GM11168 (cell line): ENCODE measurements around the gene ARID4B.
"Not testable (repeated sequence)": the region's sequence is repeated elsewhere in the genome, so short reads cannot be mapped to it uniquely, and the experiment has no call there.

Experiments used
- in situ Hi-C: fragments of 300-500 bp; cut with MboI; formaldehyde crosslinking; loops from one replicate; pipeline ENCODE4 v1.12.0; 2022; ENCODE audit warnings: low sequenced_read_pairs; ENCODE audit not compliant: unreplicated experiment

ARID4B gene

GRCh38 chr1:235329139-235329902 is 1.3 kb upstream of the ARID4B start:
- in situ Hi-C loops = no loop called here

GRCh38 chr1:235328271-235329138 is 526 bp upstream of the ARID4B start, which contains the start of gene GGPS1:
GGPS1 (plus strand) TSS chr1:235328570; CDS start chr1:235335265, 6,695 bp downstream.
- in situ Hi-C loops = no loop called here

GRCh38 chr1:235326719-235327558 is 1.0 kb downstream of the ARID4B start:
- in situ Hi-C loops = no loop called here

GRCh38 chr1:235325854-235326253 is 2.1 kb downstream of the ARID4B start:
- in situ Hi-C loops = no loop called here

- in situ Hi-C loops = no loop called here
Observed at GRCh38 chr1:235325139-235325538, 2.8 kb downstream of the ARID4B start.

- in situ Hi-C loops = no loop called here
Observed at GRCh38 chr1:235324296-235324695, 3.7 kb downstream of the ARID4B start.

GRCh38 chr1:235320521-235321179 is 7.3 kb downstream of the ARID4B start:
- in situ Hi-C loops = no loop called here

GRCh38 chr1:235319255-235319654 is 8.7 kb downstream of the ARID4B start:
- in situ Hi-C loops = no loop called here

- in situ Hi-C loops = no loop called here
Observed at GRCh38 chr1:235317168-235317567, 10.8 kb downstream of the ARID4B start.

- in situ Hi-C loops = no loop called here
Observed at GRCh38 chr1:235315735-235316134, 12.2 kb downstream of the ARID4B start.

- in situ Hi-C loops = no loop called here
Observed at GRCh38 chr1:235315173-235315572, 12.8 kb downstream of the ARID4B start.

GRCh38 chr1:235313931-235314678 is 13.9 kb downstream of the ARID4B start:
- in situ Hi-C loops = no loop called here

GRCh38 chr1:235313262-235313661 is 14.7 kb downstream of the ARID4B start:
- in situ Hi-C loops = no loop called here

GRCh38 chr1:235309206-235309605 is 18.8 kb downstream of the ARID4B start:
- in situ Hi-C loops = not testable (repeated sequence)

- in situ Hi-C loops = no loop called here
Observed at GRCh38 chr1:235307158-235308124, 20.5 kb downstream of the ARID4B start.

- in situ Hi-C loops = no loop called here
Observed at GRCh38 chr1:235304549-235305451, 23.2 kb downstream of the ARID4B start.

GRCh38 chr1:235302143-235302542 is 25.8 kb downstream of the ARID4B start:
- in situ Hi-C loops = no loop called here
